ENCODE data around the gene IFNL4.
"Not testable (repeated sequence)": the region's sequence is repeated elsewhere in the genome, so short reads cannot be mapped to it uniquely, and the experiment has no call there.

Gene IFNL4

GRCh38 chr19:39254531-39255345 is 6.1 kb upstream of the IFNL4 start:
- no peak for FAIRE-seq

- FAIRE-seq: no peak
Observed at GRCh38 chr19:39253374-39254149, 4.9 kb upstream of the IFNL4 start.

- no peak for FAIRE-seq
Observed at GRCh38 chr19:39252458-39252857, 3.8 kb upstream of the IFNL4 start.

- no peak for FAIRE-seq
Observed at GRCh38 chr19:39251846-39252245, 3.2 kb upstream of the IFNL4 start.

GRCh38 chr19:39251081-39251480 is 2.4 kb upstream of the IFNL4 start:
- FAIRE-seq: no peak

- no peak for FAIRE-seq
Observed at GRCh38 chr19:39247701-39248664, 673 bp downstream of the IFNL4 start.

- no peak for FAIRE-seq
Observed at GRCh38 chr19:39246951-39247669, 1.5 kb downstream of the IFNL4 start.

- not testable (repeated sequence) for FAIRE-seq
Observed at GRCh38 chr19:39245166-39245565, 3.5 kb downstream of the IFNL4 start.

GRCh38 chr19:39244410-39245100 is 4.1 kb downstream of the IFNL4 start, which contains the start of gene IFNL3:
Gene IFNL3, minus strand, starts transcription at chr19:39245006. Its CDS starts 39 bp downstream, at chr19:39244967.
- not testable (repeated sequence) for FAIRE-seq

- not testable (repeated sequence) for FAIRE-seq
Observed at GRCh38 chr19:39243741-39244140, 4.9 kb downstream of the IFNL4 start.

- FAIRE-seq: no peak
Observed at GRCh38 chr19:39240421-39240820, 8.2 kb downstream of the IFNL4 start.

- FAIRE-seq: no peak
Observed at GRCh38 chr19:39238944-39239343, 9.7 kb downstream of the IFNL4 start.

- no peak for FAIRE-seq
Observed at GRCh38 chr19:39238209-39238608, 10.4 kb downstream of the IFNL4 start.

- FAIRE-seq: no peak
Observed at GRCh38 chr19:39237200-39238184, 11.2 kb downstream of the IFNL4 start.

GRCh38 chr19:39236527-39236926 is 12.1 kb downstream of the IFNL4 start:
- FAIRE-seq: no peak

GRCh38 chr19:39232708-39233107 is 15.9 kb downstream of the IFNL4 start:
- FAIRE-seq: no peak

- no peak for FAIRE-seq
Observed at GRCh38 chr19:39230096-39230764, 18.4 kb downstream of the IFNL4 start.

GRCh38 chr19:39224910-39225309 is 23.7 kb downstream of the IFNL4 start:
- no peak for FAIRE-seq

- FAIRE-seq: no peak
Observed at GRCh38 chr19:39223703-39224279, 24.9 kb downstream of the IFNL4 start.

Data from islet of Langerhans (tissue), 1 donor.